ENCODE results near the gene CLEC4G. TPM values are rescaled to one million over a fixed set of nuclear protein-coding genes. Genes with fewer than 3 reads are reported as not detected.

CLEC4G gene
- polyA plus RNA-seq, 1 donor from 2014 or later: not detected

DNA sequence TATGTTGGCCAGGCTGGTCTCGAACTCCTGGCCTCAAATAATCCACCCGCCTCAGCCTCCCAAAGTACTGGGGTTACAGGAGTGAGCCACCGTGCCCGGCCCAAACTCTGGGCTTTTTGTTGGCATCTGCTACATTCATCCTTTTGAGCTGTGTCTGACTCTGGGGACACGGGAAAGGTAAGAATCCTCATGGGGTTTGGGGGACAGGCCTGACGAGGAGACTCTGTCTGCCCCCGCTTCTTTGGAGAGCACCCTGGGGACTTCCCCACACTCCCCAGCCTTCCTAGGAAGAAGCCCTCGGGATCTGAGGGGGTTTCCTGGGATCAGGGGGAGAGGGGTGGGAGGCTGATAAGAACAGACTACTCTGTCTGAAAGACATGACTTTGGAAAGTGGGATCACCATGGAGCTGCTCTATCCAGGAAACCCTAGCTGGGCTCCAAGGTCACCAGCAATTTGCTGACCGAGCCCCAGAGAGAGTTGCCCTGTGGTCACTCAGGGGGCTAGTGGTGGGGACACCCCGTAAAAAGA, 21.9 kb downstream of the CLEC4G start:
- TF ChIP-seq TAF1 (IDR thresholded peaks at IDR 0.05; ENCODE audit: low read depth) (no peak), POLR2AphosphoS5 (IDR thresholded peaks at IDR 0.05) (no peak), RAD21 (conservative IDR thresholded peaks at IDR 0.05) (no peak), EP300 (conservative IDR thresholded peaks at IDR 0.05; ENCODE audit: poor library complexity, severe bottlenecking) (no peak), MXI1 (conservative IDR thresholded peaks at IDR 0.05; ENCODE audit: poor library complexity, severe bottlenecking) (no peak)
- TF ChIP-seq, protein P1, sequence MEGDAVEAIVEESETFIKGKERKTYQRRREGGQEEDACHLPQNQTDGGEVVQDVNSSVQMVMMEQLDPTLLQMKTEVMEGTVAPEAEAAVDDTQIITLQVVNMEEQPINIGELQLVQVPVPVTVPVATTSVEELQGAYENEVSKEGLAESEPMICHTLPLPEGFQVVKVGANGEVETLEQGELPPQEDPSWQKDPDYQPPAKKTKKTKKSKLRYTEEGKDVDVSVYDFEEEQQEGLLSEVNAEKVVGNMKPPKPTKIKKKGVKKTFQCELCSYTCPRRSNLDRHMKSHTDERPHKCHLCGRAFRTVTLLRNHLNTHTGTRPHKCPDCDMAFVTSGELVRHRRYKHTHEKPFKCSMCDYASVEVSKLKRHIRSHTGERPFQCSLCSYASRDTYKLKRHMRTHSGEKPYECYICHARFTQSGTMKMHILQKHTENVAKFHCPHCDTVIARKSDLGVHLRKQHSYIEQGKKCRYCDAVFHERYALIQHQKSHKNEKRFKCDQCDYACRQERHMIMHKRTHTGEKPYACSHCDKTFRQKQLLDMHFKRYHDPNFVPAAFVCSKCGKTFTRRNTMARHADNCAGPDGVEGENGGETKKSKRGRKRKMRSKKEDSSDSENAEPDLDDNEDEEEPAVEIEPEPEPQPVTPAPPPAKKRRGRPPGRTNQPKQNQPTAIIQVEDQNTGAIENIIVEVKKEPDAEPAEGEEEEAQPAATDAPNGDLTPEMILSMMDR (IDR thresholded peaks at IDR 0.05; ENCODE audit: poor library complexity, severe bottlenecking): no peak
- no peaks in the 10 kb centered on the region for H4K20me1 ChIP-seq (ENCODE audit: insufficient read depth)
- H3K4me3 ChIP-seq (ENCODE audit: low read length): no peak overlapping the region
- no peaks in the 10 kb centered on the region for H3K36me3 ChIP-seq (ENCODE audit: insufficient read depth, low read length)
- H3K4me2 ChIP-seq (ENCODE audit: low read length): no peak overlapping the region
- H3K79me2 ChIP-seq (replicated peaks; ENCODE audit: insufficient read depth, low read length): no peaks in the 10 kb centered on the region
- H3K27me3 ChIP-seq (ENCODE audit: insufficient read depth, low read depth, low read length): no peaks in the 10 kb centered on the region
- no peaks in the 10 kb centered on the region for H3K9me2 ChIP-seq (ENCODE audit: insufficient read depth, low read length)
- H3F3A ChIP-seq (ENCODE audit: insufficient read depth, low read length, poor library complexity, severe bottlenecking): no peaks in the 10 kb centered on the region
- no peaks in the 10 kb centered on the region for H3K9me3 ChIP-seq (ENCODE audit: low read length)
- H2AFZ ChIP-seq (ENCODE audit: low read depth, low read length): no peak overlapping the region
- no peak overlapping the region for H3K27ac ChIP-seq (ENCODE audit: low read length)
- no peak overlapping the region for H3K9ac ChIP-seq (ENCODE audit: low read length)

GRCh38 chr19:7706955-7707456, 24.9 kb downstream of the CLEC4G start:
- no peak overlapping the region for H3K27ac ChIP-seq (ENCODE audit: low read length)
- H3K9me3 ChIP-seq (ENCODE audit: low read length): no peaks in the 10 kb centered on the region
- no peak overlapping the region for H3K4me2 ChIP-seq (ENCODE audit: low read length)
- no peaks in the 10 kb centered on the region for H4K20me1 ChIP-seq (ENCODE audit: insufficient read depth)
- no peak overlapping the region for H2AFZ ChIP-seq (ENCODE audit: low read depth, low read length)
- no peak overlapping the region for H3K4me3 ChIP-seq (ENCODE audit: low read length)
- H3K36me3 ChIP-seq (ENCODE audit: insufficient read depth, low read length): no peaks in the 10 kb centered on the region
- TF ChIP-seq TAF1 (IDR thresholded peaks at IDR 0.05; ENCODE audit: low read depth) (no peak), SMC3 (conservative IDR thresholded peaks at IDR 0.05; ENCODE audit: poor library complexity) (no peak), RAD21 (conservative IDR thresholded peaks at IDR 0.05) (no peak), MXI1 (conservative IDR thresholded peaks at IDR 0.05; ENCODE audit: poor library complexity, severe bottlenecking) (no peak), EZH2 (IDR thresholded peaks at IDR 0.05; ENCODE audit: borderline replicate concordance, insufficient read depth, low read length, poor library complexity, severe bottlenecking) (no peak), REST (IDR thresholded peaks at IDR 0.05; ENCODE audit: borderline replicate concordance) (no peak), EP300 (conservative IDR thresholded peaks at IDR 0.05; ENCODE audit: poor library complexity, severe bottlenecking) (no peak), POLR2AphosphoS5 (IDR thresholded peaks at IDR 0.05) (no peak)
- TF ChIP-seq, protein P1 (IDR thresholded peaks at IDR 0.05; ENCODE audit: poor library complexity, severe bottlenecking): no peak
- no peaks in the 10 kb centered on the region for H3K9me2 ChIP-seq (ENCODE audit: insufficient read depth, low read length)
- no peaks in the 10 kb centered on the region for H3K27me3 ChIP-seq (ENCODE audit: insufficient read depth, low read depth, low read length)
- H3K9ac ChIP-seq (ENCODE audit: low read length): no peak overlapping the region
- H3K79me2 ChIP-seq (replicated peaks; ENCODE audit: insufficient read depth, low read length): no peaks in the 10 kb centered on the region
- H3F3A ChIP-seq (ENCODE audit: insufficient read depth, low read length, poor library complexity, severe bottlenecking): no peaks in the 10 kb centered on the region

Measured in neural cell (in vitro differentiated cells).